ENCODE results near the gene ABLIM2.

The ABLIM2 gene

DNA sequence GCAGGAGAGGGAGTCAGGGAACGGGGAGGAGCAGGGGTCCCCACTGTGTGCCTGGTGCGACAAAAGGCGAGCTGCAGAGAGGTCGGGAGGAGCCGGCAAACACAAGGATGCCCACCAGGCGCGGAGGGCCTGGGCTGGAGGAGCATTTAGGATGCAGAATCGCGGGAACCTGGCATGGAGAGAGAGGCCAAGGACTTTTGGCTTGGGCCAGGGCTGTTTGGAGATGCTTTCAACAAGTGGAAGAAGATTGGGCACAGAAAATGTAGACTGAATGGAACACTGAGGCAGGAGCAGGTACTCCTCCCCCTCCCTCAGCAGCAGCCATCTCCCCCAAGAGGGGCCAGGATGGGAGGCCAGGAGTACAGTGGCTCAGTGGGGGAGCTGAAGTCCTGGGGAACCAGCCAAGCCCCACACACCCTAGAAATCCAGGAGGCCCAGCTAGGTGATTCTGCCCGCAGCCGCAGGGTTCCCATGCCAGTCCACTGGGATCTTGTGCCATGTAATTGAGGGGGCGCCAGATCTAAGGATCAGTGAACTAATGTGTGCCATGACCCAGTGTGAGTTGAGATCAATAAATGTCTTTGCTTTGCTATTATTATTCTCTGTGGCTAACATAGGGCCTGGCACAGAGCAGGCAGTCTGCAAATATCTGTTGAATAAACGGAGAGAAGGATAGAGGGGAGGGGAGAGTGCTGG, 1.1 kb upstream of the ABLIM2 start:
- no peak for ATAC-seq
- no peak for TF ChIP-seq RARB (CRISPR knock-in tag; IDR thresholded peaks at IDR 0.05)
- TF ChIP-seq ARNTL (CRISPR knock-in tag; IDR thresholded peaks at IDR 0.05; ENCODE audit: borderline replicate concordance, low read depth) = no peak
- TF ChIP-seq, protein P1, sequence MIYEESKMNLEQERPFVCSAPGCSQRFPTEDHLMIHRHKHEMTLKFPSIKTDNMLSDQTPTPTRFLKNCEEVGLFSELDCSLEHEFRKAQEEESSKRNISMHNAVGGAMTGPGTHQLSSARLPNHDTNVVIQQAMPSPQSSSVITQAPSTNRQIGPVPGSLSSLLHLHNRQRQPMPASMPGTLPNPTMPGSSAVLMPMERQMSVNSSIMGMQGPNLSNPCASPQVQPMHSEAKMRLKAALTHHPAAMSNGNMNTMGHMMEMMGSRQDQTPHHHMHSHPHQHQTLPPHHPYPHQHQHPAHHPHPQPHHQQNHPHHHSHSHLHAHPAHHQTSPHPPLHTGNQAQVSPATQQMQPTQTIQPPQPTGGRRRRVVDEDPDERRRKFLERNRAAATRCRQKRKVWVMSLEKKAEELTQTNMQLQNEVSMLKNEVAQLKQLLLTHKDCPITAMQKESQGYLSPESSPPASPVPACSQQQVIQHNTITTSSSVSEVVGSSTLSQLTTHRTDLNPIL (CRISPR knock-in tag; IDR thresholded peaks at IDR 0.05; ENCODE audit: low read depth) = no peak
- TF ChIP-seq PPARA (CRISPR knock-in tag; IDR thresholded peaks at IDR 0.05; ENCODE audit: borderline replicate concordance) = no peak
- TF ChIP-seq OSR1 (CRISPR knock-in tag; IDR thresholded peaks at IDR 0.05) = no peak
- no peak for TF ChIP-seq ISL1 (CRISPR knock-in tag; IDR thresholded peaks at IDR 0.05)
- TF ChIP-seq ZC3H10 (CRISPR knock-in tag; IDR thresholded peaks at IDR 0.05) = no peak
- no peak for TF ChIP-seq PATZ1 (CRISPR knock-in tag; IDR thresholded peaks at IDR 0.05; ENCODE audit: borderline replicate concordance)
- no peak for TF ChIP-seq CSDC2 (CRISPR knock-in tag; IDR thresholded peaks at IDR 0.05)
- TF ChIP-seq TOX (CRISPR knock-in tag; IDR thresholded peaks at IDR 0.05; ENCODE audit: borderline replicate concordance) = no peak
- TF ChIP-seq, protein P2, sequence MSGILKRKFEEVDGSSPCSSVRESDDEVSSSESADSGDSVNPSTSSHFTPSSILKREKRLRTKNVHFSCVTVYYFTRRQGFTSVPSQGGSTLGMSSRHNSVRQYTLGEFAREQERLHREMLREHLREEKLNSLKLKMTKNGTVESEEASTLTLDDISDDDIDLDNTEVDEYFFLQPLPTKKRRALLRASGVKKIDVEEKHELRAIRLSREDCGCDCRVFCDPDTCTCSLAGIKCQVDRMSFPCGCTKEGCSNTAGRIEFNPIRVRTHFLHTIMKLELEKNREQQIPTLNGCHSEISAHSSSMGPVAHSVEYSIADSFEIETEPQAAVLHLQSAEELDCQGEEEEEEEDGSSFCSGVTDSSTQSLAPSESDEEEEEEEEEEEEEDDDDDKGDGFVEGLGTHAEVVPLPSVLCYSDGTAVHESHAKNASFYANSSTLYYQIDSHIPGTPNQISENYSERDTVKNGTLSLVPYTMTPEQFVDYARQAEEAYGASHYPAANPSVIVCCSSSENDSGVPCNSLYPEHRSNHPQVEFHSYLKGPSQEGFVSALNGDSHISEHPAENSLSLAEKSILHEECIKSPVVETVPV (CRISPR knock-in tag; IDR thresholded peaks at IDR 0.05) = no peak
- TF ChIP-seq, protein P3, sequence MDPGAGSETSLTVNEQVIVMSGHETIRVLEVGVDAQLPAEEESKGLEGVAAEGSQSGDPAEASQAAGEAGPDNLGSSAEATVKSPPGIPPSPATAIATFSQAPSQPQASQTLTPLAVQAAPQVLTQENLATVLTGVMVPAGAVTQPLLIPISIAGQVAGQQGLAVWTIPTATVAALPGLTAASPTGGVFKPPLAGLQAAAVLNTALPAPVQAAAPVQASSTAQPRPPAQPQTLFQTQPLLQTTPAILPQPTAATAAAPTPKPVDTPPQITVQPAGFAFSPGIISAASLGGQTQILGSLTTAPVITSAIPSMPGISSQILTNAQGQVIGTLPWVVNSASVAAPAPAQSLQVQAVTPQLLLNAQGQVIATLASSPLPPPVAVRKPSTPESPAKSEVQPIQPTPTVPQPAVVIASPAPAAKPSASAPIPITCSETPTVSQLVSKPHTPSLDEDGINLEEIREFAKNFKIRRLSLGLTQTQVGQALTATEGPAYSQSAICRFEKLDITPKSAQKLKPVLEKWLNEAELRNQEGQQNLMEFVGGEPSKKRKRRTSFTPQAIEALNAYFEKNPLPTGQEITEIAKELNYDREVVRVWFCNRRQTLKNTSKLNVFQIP (CRISPR knock-in tag; IDR thresholded peaks at IDR 0.05; ENCODE audit: borderline replicate concordance, low read depth) = no peak
- TF ChIP-seq ZNF8 (CRISPR knock-in tag; IDR thresholded peaks at IDR 0.05) = no peak
- TF ChIP-seq ESRRG (CRISPR knock-in tag; IDR thresholded peaks at IDR 0.05) = no peak
- TF ChIP-seq ZNF70 (CRISPR knock-in tag; IDR thresholded peaks at IDR 0.05) = no peak
- no peak for TF ChIP-seq SNAI2 (CRISPR knock-in tag; IDR thresholded peaks at IDR 0.05)
- TF ChIP-seq ZFP3 (CRISPR knock-in tag; IDR thresholded peaks at IDR 0.05) = no peak

DNA sequence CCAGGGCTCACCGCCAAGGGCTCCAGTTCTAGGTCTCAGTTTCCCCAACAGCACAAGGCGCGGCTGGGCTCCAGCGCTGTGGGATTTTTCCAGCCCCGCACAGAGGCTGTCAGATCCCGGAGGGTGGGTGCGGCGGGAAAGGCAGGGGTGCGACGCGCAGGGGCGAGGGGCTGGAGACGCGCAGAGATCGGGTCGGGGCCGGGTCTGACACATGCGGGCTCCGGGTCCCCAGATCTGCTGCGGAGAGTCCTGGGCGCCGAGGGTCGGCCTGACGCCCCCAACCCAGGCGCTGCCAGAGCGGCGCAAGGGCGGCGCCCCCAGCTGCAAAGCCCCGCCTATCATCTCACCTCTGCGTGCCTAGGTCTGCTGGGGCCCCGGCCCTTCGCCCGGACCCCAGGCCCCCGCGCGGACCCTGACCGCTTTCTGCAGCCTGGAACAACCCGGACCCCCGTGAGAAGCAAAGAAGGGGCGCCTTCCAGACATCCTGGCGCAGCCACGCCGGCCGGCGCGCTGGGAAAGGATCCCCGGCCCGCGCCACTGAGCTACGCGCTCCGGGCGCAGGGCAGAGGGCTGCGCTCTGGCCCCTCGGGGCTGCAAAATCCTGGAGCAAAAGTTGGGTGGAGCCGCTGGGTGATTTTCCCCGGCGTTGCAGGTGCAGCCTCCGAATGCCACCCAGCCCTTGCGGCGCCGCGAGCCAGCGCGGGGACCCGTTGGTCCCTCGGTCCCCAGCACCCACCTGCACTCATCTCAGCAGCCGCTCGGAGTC, 486 bp downstream of the ABLIM2 start:
- TF ChIP-seq ZC3H10 (CRISPR knock-in tag; IDR thresholded peaks at IDR 0.05) (no peak), CSDC2 (CRISPR knock-in tag; IDR thresholded peaks at IDR 0.05) (no peak), ZNF565 (CRISPR knock-in tag; conservative IDR thresholded peaks at IDR 0.05; ENCODE audit: low read depth) (no peak), TCF4 (CRISPR knock-in tag; IDR thresholded peaks at IDR 0.05; ENCODE audit: borderline replicate concordance) (no peak), ZFP3 (CRISPR knock-in tag; IDR thresholded peaks at IDR 0.05) (no peak), GLIS3 (CRISPR knock-in tag; IDR thresholded peaks at IDR 0.05) (no peak), ZFP30 (CRISPR knock-in tag; IDR thresholded peaks at IDR 0.05) (no peak), BACH2 (CRISPR knock-in tag; IDR thresholded peaks at IDR 0.05; ENCODE audit: borderline replicate concordance) (no peak), RARB (CRISPR knock-in tag; IDR thresholded peaks at IDR 0.05) (no peak), TOX (CRISPR knock-in tag; IDR thresholded peaks at IDR 0.05; ENCODE audit: borderline replicate concordance) (no peak), ESRRG (CRISPR knock-in tag; IDR thresholded peaks at IDR 0.05) (no peak), ARNTL (CRISPR knock-in tag; IDR thresholded peaks at IDR 0.05; ENCODE audit: borderline replicate concordance, low read depth) (no peak), ZNF8 (CRISPR knock-in tag; IDR thresholded peaks at IDR 0.05) (no peak), TSHZ2 (CRISPR knock-in tag; IDR thresholded peaks at IDR 0.05) (no peak), PATZ1 (CRISPR knock-in tag; IDR thresholded peaks at IDR 0.05; ENCODE audit: borderline replicate concordance) (no peak)
- peak; percentile 10; the same call in 2 of the 3 replicates for ATAC-seq

Measured in SK-N-SH treated with all-trans-retinoic acid at 6 μM for 48 hours (cell line).